ENCODE results near the gene CAPN13.

Gene CAPN13

DNA sequence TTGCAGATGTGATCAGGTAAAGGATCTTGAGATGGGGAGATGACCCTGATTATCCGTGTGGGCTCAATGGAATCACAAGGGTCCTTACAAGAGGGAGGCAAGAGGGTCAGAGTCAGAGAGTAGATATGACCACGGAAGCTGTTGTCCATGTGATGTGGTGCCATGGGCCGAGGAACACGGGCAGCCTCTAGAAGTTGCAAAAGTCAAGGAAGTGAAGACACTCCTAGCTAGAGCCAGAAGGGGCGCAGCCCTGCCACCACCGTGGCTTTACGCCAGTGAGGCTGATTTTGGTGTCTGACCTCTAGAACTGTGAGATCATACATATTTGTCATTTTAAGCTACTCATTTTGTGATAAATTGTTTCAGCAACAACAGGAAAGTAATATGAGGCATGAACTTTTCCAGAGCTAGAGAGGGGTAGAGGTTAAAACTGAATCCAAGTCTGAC lies 114.4 kb downstream of the CAPN13 start:
- Histone ChIP-seq H3K4me1 (ENCODE audit: insufficient read depth, low read length, poor library complexity, severe bottlenecking) (no peaks in the 10 kb centered on the region), H3K79me2 (ENCODE audit: insufficient read depth, low read length) (no peaks in the 10 kb centered on the region), H2AFZ (ENCODE audit: low read length) (no peak overlapping the region), H3K36me3 (ENCODE audit: insufficient read depth, low read length) (no peaks in the 10 kb centered on the region), H3K9me2 (replicated peaks; ENCODE audit: low read depth, low read length) (no peaks in the 10 kb centered on the region), H3K4me2 (ENCODE audit: low read depth, low read length, poor library complexity, severe bottlenecking) (no peak overlapping the region), H3K4me3 (ENCODE audit: low read length, poor library complexity, severe bottlenecking) (no peak overlapping the region), H3K9ac (ENCODE audit: low read depth, low read length, poor library complexity, severe bottlenecking) (no peak overlapping the region), H3K27me3 (ENCODE audit: insufficient read depth, low read length, poor library complexity, severe bottlenecking) (no peaks in the 10 kb centered on the region), H4K20me1 (ENCODE audit: insufficient read depth, low read length, poor library complexity, severe bottlenecking) (no peaks in the 10 kb centered on the region), H3F3A (ENCODE audit: low read depth) (no peaks in the 10 kb centered on the region), H3K9me3 (ENCODE audit: insufficient read depth, low read depth, low read length) (no peaks in the 10 kb centered on the region)
- TF ChIP-seq EZH2phosphoT487 (IDR thresholded peaks at IDR 0.05; ENCODE audit: borderline replicate concordance), result no peak
- TF ChIP-seq, protein P1, sequence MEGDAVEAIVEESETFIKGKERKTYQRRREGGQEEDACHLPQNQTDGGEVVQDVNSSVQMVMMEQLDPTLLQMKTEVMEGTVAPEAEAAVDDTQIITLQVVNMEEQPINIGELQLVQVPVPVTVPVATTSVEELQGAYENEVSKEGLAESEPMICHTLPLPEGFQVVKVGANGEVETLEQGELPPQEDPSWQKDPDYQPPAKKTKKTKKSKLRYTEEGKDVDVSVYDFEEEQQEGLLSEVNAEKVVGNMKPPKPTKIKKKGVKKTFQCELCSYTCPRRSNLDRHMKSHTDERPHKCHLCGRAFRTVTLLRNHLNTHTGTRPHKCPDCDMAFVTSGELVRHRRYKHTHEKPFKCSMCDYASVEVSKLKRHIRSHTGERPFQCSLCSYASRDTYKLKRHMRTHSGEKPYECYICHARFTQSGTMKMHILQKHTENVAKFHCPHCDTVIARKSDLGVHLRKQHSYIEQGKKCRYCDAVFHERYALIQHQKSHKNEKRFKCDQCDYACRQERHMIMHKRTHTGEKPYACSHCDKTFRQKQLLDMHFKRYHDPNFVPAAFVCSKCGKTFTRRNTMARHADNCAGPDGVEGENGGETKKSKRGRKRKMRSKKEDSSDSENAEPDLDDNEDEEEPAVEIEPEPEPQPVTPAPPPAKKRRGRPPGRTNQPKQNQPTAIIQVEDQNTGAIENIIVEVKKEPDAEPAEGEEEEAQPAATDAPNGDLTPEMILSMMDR (conservative IDR thresholded peaks at IDR 0.05; ENCODE audit: low read length), result no peak

DNA sequence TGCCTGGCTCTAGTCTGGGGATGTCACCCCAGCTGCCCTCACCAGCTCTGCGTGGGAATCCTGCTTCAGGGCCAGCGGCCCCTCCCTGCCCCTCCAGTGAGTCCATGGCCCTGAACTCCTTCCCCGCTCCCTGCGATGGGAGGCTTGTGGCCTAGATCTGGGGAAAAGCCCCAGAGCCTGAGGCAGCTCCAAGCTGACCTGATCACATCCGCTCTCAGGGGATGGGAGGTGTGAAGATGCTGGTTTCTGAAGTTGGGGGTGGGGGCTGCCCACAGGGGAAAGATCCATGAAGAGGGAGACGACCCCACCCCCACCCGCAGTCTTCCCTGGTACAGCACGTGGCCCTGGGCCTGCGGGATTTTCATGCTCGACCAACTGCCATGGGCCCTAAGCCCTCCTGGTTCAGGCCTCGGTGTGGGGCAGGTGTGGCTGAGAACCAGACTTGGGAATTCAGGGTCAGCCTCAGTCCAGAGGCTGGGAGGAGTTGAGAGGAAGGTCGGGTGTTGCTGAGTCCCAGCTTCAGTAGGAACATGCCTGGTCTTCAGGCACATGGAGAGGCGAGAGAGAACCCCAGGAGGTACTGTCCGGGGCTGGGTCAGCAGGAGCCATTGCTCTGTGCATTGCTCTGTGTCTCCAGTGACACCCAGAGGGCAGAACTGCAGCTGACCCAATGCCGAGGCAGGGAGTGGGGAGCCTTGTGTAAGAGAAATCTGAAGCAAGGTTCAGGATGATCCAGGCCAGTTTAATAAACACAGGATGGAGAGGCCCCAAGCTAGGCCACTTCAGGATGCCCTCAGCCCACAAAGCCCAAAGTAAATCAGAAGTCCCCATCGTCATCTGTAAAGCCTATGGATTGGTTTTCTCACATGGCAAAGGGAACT lies 115.1 kb downstream of the CAPN13 start:
- TF ChIP-seq, protein P1 (conservative IDR thresholded peaks at IDR 0.05; ENCODE audit: low read length), result no peak
- no peak for TF ChIP-seq EZH2phosphoT487 (IDR thresholded peaks at IDR 0.05; ENCODE audit: borderline replicate concordance)

DNA sequence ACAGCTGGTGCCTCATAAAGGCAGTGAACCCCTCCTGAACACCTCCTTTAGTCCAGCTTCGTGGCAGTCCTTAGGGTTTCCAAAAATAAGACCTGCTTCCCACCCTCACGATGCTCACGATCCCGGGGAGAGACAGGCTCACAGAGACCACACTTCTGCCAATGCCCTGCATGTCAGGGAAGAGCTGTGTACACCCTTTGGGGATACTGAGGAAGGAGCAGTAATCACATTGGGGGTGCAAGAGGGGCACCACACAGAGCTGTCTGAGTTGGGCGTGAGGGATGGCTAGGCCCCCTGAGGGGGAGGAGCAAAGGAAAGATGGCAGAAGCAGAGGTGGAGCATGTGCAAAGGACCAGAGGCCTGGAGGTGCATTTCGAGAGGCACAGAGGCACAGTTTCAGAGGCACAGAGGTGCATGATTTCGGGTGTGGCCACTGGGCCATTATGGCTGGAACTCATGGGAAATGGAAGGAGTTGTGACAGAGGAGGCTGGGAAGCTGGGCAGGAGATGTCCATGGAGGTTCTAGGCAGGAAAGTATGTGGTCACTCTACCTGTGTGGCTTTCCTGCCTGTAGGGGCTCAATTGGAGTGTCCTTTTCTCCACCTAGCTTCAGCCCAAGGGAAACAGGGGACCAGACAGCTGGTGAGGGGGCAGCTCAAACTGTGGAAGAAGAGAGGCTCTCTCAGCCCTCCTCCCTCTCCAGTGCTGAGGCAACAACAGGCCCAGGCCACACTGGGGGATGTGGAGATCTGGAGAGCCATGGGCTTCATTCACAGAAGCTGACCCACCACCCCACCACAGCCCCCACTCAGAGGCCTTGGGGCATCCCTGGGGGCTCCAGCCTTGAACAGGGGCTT lies 115.9 kb downstream of the CAPN13 start:
- TF ChIP-seq, protein P1 (conservative IDR thresholded peaks at IDR 0.05; ENCODE audit: low read length), result no peak
- no peak for TF ChIP-seq EZH2phosphoT487 (IDR thresholded peaks at IDR 0.05; ENCODE audit: borderline replicate concordance)
- Histone ChIP-seq H3K9me3 (ENCODE audit: insufficient read depth, low read depth, low read length) (no peaks in the 10 kb centered on the region), H3K4me2 (ENCODE audit: low read depth, low read length, poor library complexity, severe bottlenecking) (no peak overlapping the region), H3F3A (ENCODE audit: low read depth) (no peaks in the 10 kb centered on the region), H2AFZ (ENCODE audit: low read length) (no peak overlapping the region), H3K27me3 (ENCODE audit: insufficient read depth, low read length, poor library complexity, severe bottlenecking) (no peaks in the 10 kb centered on the region), H4K20me1 (ENCODE audit: insufficient read depth, low read length, poor library complexity, severe bottlenecking) (no peaks in the 10 kb centered on the region), H3K36me3 (ENCODE audit: insufficient read depth, low read length) (no peaks in the 10 kb centered on the region), H3K9me2 (replicated peaks; ENCODE audit: low read depth, low read length) (no peaks in the 10 kb centered on the region), H3K4me3 (ENCODE audit: low read length, poor library complexity, severe bottlenecking) (no peak overlapping the region), H3K9ac (ENCODE audit: low read depth, low read length, poor library complexity, severe bottlenecking) (no peak overlapping the region), H3K4me1 (ENCODE audit: insufficient read depth, low read length, poor library complexity, severe bottlenecking) (no peaks in the 10 kb centered on the region), H3K79me2 (ENCODE audit: insufficient read depth, low read length) (no peaks in the 10 kb centered on the region)

More for the DNA sequence above, 115.1 kb downstream of the CAPN13 start:
- Histone ChIP-seq H3K9ac (ENCODE audit: low read depth, low read length, poor library complexity, severe bottlenecking) (no peak overlapping the region), H3K36me3 (ENCODE audit: insufficient read depth, low read length) (no peaks in the 10 kb centered on the region), H3K79me2 (ENCODE audit: insufficient read depth, low read length) (no peaks in the 10 kb centered on the region), H2AFZ (ENCODE audit: low read length) (no peak overlapping the region), H3K9me2 (replicated peaks; ENCODE audit: low read depth, low read length) (no peaks in the 10 kb centered on the region), H3K4me2 (ENCODE audit: low read depth, low read length, poor library complexity, severe bottlenecking) (no peak overlapping the region), H4K20me1 (ENCODE audit: insufficient read depth, low read length, poor library complexity, severe bottlenecking) (no peaks in the 10 kb centered on the region), H3K27me3 (ENCODE audit: insufficient read depth, low read length, poor library complexity, severe bottlenecking) (no peaks in the 10 kb centered on the region), H3K9me3 (ENCODE audit: insufficient read depth, low read depth, low read length) (no peaks in the 10 kb centered on the region), H3K4me1 (ENCODE audit: insufficient read depth, low read length, poor library complexity, severe bottlenecking) (no peaks in the 10 kb centered on the region), H3F3A (ENCODE audit: low read depth) (no peaks in the 10 kb centered on the region), H3K4me3 (ENCODE audit: low read length, poor library complexity, severe bottlenecking) (no peak overlapping the region)
